Suprapubic skin (tissue), 4 donors: Measurements from ENCODE around the gene DENND1C. TPM values are rescaled to one million over a fixed set of nuclear protein-coding genes. Genes with fewer than 3 reads are reported as not detected.
"Not testable (repeated sequence)": the region's sequence is repeated elsewhere in the genome, so short reads cannot be mapped to it uniquely, and the experiment has no call there.

ENCODE experiments used
- DNase-seq, 2 donors: peaks; one replicate each; pipeline ENCODE4 v3.0.0-alpha.2; 2019; ENCODE audit warnings: low spot score in 2 of 2
- H3K27ac ChIP-seq: fragments of 200-600 bp; sonication (generic); one replicate; pipeline ENCODE4 v1.5.1; 2019
- H3K27me3 ChIP-seq: fragments of 200-600 bp; sonication (generic); one replicate; pipeline ENCODE4 v1.5.1; 2019
- H3K36me3 ChIP-seq: fragments of 200-600 bp; sonication (generic); one replicate; pipeline ENCODE4 v1.5.1; 2019
- H3K4me1 ChIP-seq: fragments of 200-600 bp; sonication (generic); one replicate; pipeline ENCODE4 v1.5.1; 2019
- H3K4me3 ChIP-seq: fragments of 200-600 bp; sonication (generic); one replicate; pipeline ENCODE4 v1.5.1; 2019; ENCODE audit warnings: mild to moderate bottlenecking
- H3K9me3 ChIP-seq: fragments of 200-600 bp; sonication (generic); one replicate; pipeline ENCODE4 v1.5.1; 2019
- EP300 ChIP-seq: sonication (generic); formaldehyde crosslinking; IDR thresholded peaks from one replicate; pipeline ENCODE4 v1.6.1; 2017; ENCODE audit warnings: antibody characterized with exemption
- POLR2A ChIP-seq, 2 donors: fragments of 450-650 bp; IDR thresholded peaks; one replicate each; pipeline ENCODE4 v1.6.1; 2017; ENCODE audit warnings: antibody characterized with exemption in 2 of 2, mild to moderate bottlenecking in 2 of 2, moderate library complexity in 2 of 2
- POLR2AphosphoS5 ChIP-seq, 3 donors: sonication (generic); formaldehyde crosslinking; IDR thresholded peaks; one replicate each; pipeline ENCODE4 v1.6.1; 2017; ENCODE audit warnings: antibody characterized with exemption in 3 of 3
- WGBS: methylation state at CpG from one replicate; pipeline ENCODE4 v1.1.5; 2018; 5-methylcytosine and 5-hydroxymethylcytosine counted together
- total RNA-seq, 4 donors: library from RNA; depleted of rRNA; stranded (reverse); fragments of >200 nt; gene quantifications; one replicate each; pipeline ENCODE4 v1.1.0, GENCODE V29; 2016
- TF ChIP-seq, protein P1 (sequence below), 2 donors: fragments of 200-600 bp in 1 of 2; fragments of 450-650 bp in 1 of 2; sonication (generic) in 1 of 2; IDR thresholded peaks; one replicate each; pipeline ENCODE4 v1.5.1; 2016 to 2019; ENCODE audit warnings: antibody characterized with exemption in 2 of 2, mild to moderate bottlenecking in 1 of 2, moderate library complexity in 1 of 2

Gene DENND1C
- total RNA-seq, 4 donors from 2014 or later, result 0.23 to 3.7 (median 1.5) TPM

DNA sequence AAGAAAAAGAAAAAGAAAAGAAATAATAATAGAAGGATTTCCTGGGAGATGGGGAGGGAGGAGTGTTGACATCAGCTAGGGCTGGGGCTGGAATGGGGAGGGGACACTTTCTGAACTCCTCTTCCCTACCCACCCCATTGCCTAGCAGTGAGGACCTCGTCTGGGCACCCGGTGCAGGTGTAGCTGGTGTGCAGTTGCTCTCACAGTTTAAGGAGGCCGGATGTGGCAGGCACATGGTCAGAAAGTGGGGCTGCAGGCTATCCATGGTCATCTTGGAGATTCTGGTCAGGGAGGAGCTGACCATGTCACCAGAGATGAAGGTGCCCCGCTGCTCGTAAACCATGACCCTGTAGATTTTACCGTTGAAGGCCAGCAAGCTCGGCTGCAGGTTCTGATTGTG, 29.0 kb upstream of the DENND1C start:
- WGBS, result 91% methylated on average over 7 of the region's 7 CpGs
- no peak for DNase-seq
- no peaks in the 10 kb centered on the region for H3K27me3 ChIP-seq
- no peak overlapping the region for H3K4me3 ChIP-seq
- no peak overlapping the region for H3K27ac ChIP-seq
- no peaks in the 10 kb centered on the region for H3K36me3 ChIP-seq
- peaks cover 9% of the 10 kb centered on the region for H3K4me1 ChIP-seq
- no peaks in the 10 kb centered on the region for H3K9me3 ChIP-seq
- TF ChIP-seq POLR2AphosphoS5 (IDR thresholded peaks at IDR 0.05) (no peak), POLR2A (IDR thresholded peaks at IDR 0.05) (no peak), EP300 (no peak)
- TF ChIP-seq, protein P1, sequence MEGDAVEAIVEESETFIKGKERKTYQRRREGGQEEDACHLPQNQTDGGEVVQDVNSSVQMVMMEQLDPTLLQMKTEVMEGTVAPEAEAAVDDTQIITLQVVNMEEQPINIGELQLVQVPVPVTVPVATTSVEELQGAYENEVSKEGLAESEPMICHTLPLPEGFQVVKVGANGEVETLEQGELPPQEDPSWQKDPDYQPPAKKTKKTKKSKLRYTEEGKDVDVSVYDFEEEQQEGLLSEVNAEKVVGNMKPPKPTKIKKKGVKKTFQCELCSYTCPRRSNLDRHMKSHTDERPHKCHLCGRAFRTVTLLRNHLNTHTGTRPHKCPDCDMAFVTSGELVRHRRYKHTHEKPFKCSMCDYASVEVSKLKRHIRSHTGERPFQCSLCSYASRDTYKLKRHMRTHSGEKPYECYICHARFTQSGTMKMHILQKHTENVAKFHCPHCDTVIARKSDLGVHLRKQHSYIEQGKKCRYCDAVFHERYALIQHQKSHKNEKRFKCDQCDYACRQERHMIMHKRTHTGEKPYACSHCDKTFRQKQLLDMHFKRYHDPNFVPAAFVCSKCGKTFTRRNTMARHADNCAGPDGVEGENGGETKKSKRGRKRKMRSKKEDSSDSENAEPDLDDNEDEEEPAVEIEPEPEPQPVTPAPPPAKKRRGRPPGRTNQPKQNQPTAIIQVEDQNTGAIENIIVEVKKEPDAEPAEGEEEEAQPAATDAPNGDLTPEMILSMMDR (IDR thresholded peaks at IDR 0.05), result no peak

DNA sequence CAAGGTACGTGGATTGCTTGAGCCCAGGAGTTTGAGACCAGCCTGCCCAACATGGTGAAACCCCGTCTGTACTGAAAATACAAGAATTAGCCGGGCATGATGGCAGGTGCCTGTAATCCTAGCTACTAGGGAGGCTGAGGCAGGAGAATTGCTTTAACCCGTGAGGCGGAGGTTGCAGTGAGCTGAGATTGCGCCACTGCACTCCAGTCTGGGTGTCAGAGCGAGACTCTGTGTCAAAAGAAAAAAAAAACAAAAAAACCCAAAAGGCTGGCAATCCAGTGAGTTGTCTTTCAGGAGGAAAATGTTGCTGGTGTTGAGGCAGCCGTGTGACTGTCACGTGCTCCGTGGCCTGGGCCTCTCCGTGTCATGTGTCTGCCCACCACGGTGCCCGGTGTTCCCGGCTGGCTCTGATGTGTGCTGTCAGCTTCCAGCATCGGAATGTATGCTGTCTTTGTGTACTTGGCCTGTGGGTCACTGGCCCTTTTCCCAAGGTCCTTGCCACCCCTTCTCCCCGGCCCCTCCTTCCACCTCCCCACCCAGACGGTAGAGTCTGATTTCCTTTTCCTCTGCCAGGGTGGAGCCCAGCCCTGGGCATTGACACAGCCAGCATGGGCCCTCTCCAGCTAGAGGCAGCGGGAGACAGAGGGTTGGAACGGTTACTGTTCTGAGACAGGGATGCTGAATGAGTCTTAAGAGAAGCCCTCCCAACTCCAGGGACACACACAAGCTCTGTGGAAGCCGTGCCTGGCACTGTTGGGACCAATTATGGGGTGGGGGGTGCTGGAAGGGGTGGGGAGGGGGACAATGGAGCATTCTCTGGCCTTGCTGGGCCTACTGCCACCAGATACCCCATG, 27.8 kb upstream of the DENND1C start:
- 66% methylated on average over 20 of the region's 20 CpGs for WGBS
- H3K27me3 ChIP-seq, result peaks cover 2% of the 10 kb centered on the region
- peaks cover 9% of the 10 kb centered on the region for H3K4me1 ChIP-seq
- H3K36me3 ChIP-seq, result no peaks in the 10 kb centered on the region
- H3K9me3 ChIP-seq, result no peaks in the 10 kb centered on the region
- TF ChIP-seq, protein P1 (IDR thresholded peaks at IDR 0.05), result no peak
- TF ChIP-seq EP300 (no peak), POLR2AphosphoS5 (IDR thresholded peaks at IDR 0.05) (no peak), POLR2A (IDR thresholded peaks at IDR 0.05) (no peak)
- peak overlapping the region; percentile 37 for H3K27ac ChIP-seq
- no peak overlapping the region for H3K4me3 ChIP-seq
- DNase-seq, result no peak

GRCh38 chr19:6508028-6508771, 26.6 kb upstream of the DENND1C start:
- not testable (repeated sequence) for H3K36me3 ChIP-seq, H3K4me3 ChIP-seq, DNase-seq, H3K9me3 ChIP-seq, H3K27ac ChIP-seq, H3K4me1 ChIP-seq
- peaks cover 12% of the 10 kb centered on the region for H3K27me3 ChIP-seq
- WGBS, result 89% methylated on average over 9 of the region's 9 CpGs

- TF ChIP-seq, protein P1 (IDR thresholded peaks at IDR 0.05), result no peak
- TF ChIP-seq POLR2A (IDR thresholded peaks at IDR 0.05) (no peak), POLR2AphosphoS5 (IDR thresholded peaks at IDR 0.05) (no peak), EP300 (no peak)
- WGBS, result 83% methylated on average over 9 of the region's 9 CpGs
- Histone ChIP-seq H3K4me1 (peaks cover 24% of the 10 kb centered on the region), H3K36me3 (no peaks in the 10 kb centered on the region), H3K27ac (no peak overlapping the region), H3K27me3 (peaks cover 45% of the 10 kb centered on the region), H3K9me3 (no peaks in the 10 kb centered on the region), H3K4me3 (no peak overlapping the region)
- no peak for DNase-seq
These were observed 22.0 kb upstream of the DENND1C start for GRCh38 chr19:6503407-6504201.

GRCh38 chr19:6501740-6502648, 20.4 kb upstream of the DENND1C start, which contains the start of gene TUBB4A:
Gene TUBB4A, minus strand, starts transcription at chr19:6502309. Its CDS starts 97 bp downstream, at chr19:6502212.
- WGBS, result 5% methylated on average over 13 of the region's 71 CpGs
- no peak for DNase-seq
- peaks cover 45% of the 10 kb centered on the region for H3K27me3 ChIP-seq

More at GRCh38 chr19:6501740-6502648, 20.4 kb upstream of the DENND1C start, which contains the start of gene TUBB4A:
- H3K9me3 ChIP-seq, result no peaks in the 10 kb centered on the region
- no peak within 1 kb of the TSS for H3K27ac ChIP-seq
- H3K4me3 ChIP-seq, result peak within 1 kb of the TSS; percentile 48
- H3K4me1 ChIP-seq, result peaks cover 24% of the 10 kb centered on the region
- no peaks in the 10 kb centered on the region for H3K36me3 ChIP-seq
- TF ChIP-seq POLR2AphosphoS5 (IDR thresholded peaks at IDR 0.05) (no peak), POLR2A (IDR thresholded peaks at IDR 0.05) (no peak), EP300 (no peak)
- TF ChIP-seq, protein P1 (IDR thresholded peaks at IDR 0.05), result no peak
